ENCODE data around the gene LZTR1.

Gene LZTR1

DNA sequence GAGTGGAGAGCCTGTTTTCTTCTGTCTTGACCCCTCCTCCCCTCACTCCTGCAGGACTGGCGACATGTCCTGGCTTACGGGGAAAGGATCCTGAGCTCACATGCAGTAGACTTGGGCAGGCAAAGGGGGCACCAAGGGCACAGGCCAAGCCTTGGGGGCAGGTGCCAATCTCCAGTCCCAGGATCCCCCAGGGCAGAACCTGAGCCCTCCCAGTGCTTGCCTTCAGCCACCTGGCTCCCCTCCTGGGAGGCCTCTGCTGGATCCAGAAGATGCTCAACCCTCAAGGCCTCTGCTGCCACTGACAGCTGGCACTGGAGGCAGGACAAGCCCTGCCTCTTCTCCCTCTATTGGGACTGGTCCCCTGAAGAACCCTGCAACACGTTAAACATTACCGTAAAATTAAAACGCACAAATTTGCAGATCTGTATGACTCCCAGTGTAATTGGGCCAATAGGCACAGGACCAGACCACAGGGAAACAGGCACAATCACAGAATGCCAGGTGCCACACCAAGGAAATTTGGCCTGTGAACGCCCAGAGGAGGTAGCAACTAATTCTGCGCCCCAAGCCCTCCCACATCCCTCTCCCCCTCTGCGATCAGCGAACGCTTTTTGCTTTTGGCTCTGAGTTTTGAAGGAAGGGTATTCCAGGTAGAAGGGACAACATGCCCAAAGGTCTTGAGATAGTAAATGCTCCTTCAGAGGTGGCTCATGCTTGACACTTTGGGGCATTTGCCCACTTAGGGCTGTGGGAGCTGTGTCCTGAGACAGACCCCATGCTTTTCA is 967 bp upstream of the LZTR1 start:
- peak overlapping the region; percentile 93 to 97 for H3K27ac Mint-ChIP-seq
- H3K9me3 Mint-ChIP-seq = peaks cover 9 to 13% of the 10 kb centered on the region in 2 donors
- ATAC-seq (no peak), DNase-seq (no peak)
- peaks cover 55% of the 10 kb centered on the region for H3K4me1 Mint-ChIP-seq
- H3K27me3 Mint-ChIP-seq = no peaks in the 10 kb centered on the region
- peak overlapping the region; percentile 91 to 95 for H3K4me3 Mint-ChIP-seq

DNA sequence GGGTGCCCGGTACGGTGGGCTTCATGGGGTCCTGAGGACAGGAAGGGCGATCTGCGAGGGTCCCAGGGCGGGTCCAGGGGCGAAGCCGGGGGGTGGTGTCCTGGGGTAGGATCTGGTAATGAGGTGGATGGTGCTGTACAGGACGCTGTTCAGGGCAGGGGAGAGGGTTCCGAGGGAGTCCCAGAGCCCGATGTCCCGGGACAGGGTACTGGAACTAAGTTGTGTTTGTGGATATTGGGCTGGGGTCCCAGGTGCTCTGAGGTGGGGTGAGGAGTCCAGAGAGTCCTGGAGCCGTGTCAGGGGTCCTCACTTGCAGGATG is 426 bp downstream of the LZTR1 start:
- H3K27me3 Mint-ChIP-seq = no peaks in the 10 kb centered on the region
- peak overlapping the region; percentile 91 to 95 for H3K4me3 Mint-ChIP-seq
- peak; percentile 39 for ATAC-seq
- peaks cover 50% of the 10 kb centered on the region for H3K4me1 Mint-ChIP-seq
- peak overlapping the region; percentile 95 to 97 for H3K27ac Mint-ChIP-seq
- H3K9me3 Mint-ChIP-seq = peaks cover 9 to 13% of the 10 kb centered on the region in 2 donors
- DNase-seq = no peak

DNA sequence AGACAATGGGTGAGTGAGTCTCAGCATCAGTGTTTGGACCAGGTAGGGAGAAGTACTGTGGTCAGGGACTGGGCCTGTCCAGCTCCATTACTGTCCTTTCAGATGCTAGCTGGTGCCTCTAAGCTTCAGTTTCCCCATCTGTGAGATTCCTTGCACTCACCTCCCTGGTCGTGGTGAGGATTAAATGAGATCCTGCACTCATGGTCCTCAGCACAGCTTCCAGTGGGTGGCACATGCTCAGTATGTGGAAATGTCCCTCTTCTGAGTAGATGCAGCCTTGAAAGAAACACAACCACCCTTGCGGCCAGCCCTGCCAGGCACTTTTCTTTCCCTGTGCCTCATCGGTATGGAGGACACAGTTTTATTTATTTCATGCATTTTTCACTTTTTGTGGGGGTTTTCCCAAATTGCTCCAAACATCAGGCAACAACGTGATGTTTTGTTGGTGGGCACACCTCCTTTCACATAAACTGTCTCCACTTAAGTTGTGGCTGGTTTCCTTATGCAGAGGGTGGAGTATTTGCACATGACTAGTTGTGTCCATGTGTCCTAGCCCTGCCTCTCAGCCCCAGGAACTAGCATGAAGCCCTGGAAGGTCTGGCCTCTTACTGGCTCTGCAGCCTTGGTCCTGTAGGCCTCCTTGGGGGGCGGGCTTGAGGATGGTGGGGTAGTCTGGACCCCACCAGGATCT is 1.1 kb downstream of the LZTR1 start:
- ATAC-seq (no peak), DNase-seq (no peak)
- Mint-ChIP-seq H3K27ac (peak overlapping the region; percentile 5 to 95), H3K4me3 (peak overlapping the region; percentile 91 to 95), H3K4me1 (peaks cover 53% of the 10 kb centered on the region), H3K27me3 (no peaks in the 10 kb centered on the region), H3K9me3 (peaks cover 9 to 11% of the 10 kb centered on the region in 2 donors)

DNA sequence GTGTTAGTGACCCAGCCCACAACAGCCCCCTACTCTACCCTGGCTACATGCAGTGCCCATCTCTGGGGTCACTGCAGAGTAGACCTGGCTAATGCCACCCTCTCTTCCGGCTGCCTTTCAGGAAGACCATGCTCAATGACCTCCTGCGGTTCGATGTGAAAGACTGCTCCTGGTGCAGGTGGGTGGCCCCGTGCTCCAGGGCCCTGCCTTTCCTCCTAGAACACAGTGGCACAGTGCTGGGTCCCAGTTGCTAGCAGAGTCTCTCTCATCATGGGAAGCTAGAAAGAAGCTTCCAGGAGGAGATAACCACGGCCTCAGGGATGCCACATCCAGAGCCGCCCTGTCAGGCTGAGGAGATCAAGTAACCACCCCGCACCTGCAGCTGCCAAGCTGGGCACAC is 3.6 kb downstream of the LZTR1 start:
- DNase-seq = no peak
- H3K4me3 Mint-ChIP-seq = no peak overlapping the region
- no peak for ATAC-seq
- peaks cover 43% of the 10 kb centered on the region for H3K4me1 Mint-ChIP-seq
- no peak overlapping the region for H3K27ac Mint-ChIP-seq
- H3K27me3 Mint-ChIP-seq = no peaks in the 10 kb centered on the region
- H3K9me3 Mint-ChIP-seq = no peaks in the 10 kb centered on the region

GRCh38 chr22:20986365-20986764 is 4.3 kb downstream of the LZTR1 start:
- no peak for ATAC-seq
- no peak overlapping the region for H3K4me3 Mint-ChIP-seq
- H3K27ac Mint-ChIP-seq = peak overlapping the region in 1 of 2 donors; percentile 1
- no peaks in the 10 kb centered on the region for H3K27me3 Mint-ChIP-seq
- DNase-seq = no peak
- H3K9me3 Mint-ChIP-seq = no peaks in the 10 kb centered on the region
- peaks cover 36% of the 10 kb centered on the region for H3K4me1 Mint-ChIP-seq

DNA sequence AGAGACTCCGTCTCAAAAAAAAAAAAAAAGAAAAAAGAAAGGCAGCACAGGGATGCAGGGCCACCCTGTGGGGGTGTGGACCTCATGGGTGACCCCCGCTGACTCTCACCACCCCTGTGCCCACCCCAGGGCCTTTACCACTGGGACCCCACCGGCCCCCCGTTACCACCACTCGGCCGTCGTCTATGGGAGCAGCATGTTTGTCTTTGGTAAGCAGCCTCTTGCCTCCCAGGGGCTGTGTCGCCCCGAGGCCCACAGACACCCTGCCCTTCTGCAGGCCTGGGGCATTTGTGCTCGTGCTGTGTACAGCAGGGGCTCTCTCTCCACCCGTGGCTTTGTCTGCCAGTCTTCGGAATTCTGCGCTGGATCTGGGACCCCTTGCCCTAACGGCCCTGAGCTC is 5.3 kb downstream of the LZTR1 start:
- Mint-ChIP-seq H3K9me3 (no peaks in the 10 kb centered on the region), H3K4me3 (no peak overlapping the region), H3K4me1 (peaks cover 33% of the 10 kb centered on the region), H3K27ac (no peak overlapping the region), H3K27me3 (no peaks in the 10 kb centered on the region)
- no peak for ATAC-seq
- no peak for DNase-seq

DNA sequence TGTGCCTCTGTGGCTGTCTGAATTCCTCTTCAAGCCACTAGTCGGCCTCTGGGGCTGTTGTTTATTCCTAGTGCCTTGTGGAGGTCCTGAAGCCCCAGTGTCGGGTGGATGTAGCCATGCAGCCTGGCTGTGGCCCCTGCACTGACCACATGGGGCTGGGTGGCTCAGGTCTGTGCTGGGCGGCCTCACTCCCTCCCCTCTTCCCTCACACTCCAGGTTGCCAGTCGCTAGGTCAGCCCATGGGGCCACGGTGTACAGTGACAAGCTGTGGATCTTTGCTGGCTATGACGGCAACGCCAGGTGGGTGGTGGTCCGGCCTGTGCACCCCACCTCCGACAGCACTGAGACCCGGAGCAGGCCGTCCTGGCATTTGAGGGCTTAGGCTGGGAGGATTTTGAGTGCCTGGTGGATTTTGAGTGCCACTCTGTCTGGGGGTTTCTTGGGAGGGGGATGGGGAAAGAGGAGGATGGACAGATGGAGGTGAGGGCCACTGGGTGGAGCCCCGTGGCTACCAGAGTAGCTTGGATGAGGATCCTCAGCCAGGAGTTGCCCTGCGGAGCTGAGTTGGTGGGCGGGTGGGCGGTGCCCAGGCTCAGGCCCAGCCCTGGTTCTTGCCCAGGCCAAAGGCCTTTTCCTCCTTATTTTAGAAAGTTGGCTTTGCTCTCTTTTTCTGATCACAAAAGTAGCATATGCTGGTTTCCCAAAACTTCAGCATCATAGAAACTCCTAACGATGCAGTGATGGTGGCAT is 6.7 kb downstream of the LZTR1 start:
- no peak overlapping the region for H3K4me3 Mint-ChIP-seq
- peaks cover 19% of the 10 kb centered on the region for H3K4me1 Mint-ChIP-seq
- H3K27ac Mint-ChIP-seq = no peak overlapping the region
- ATAC-seq (no peak), DNase-seq (no peak)
- no peaks in the 10 kb centered on the region for H3K9me3 Mint-ChIP-seq
- H3K27me3 Mint-ChIP-seq = no peaks in the 10 kb centered on the region

- no peaks in the 10 kb centered on the region for H3K9me3 Mint-ChIP-seq
- DNase-seq (no peak), ATAC-seq (no peak)
- H3K27me3 Mint-ChIP-seq = no peaks in the 10 kb centered on the region
- H3K27ac Mint-ChIP-seq = no peak overlapping the region
- H3K4me1 Mint-ChIP-seq = peaks cover 14% of the 10 kb centered on the region
- H3K4me3 Mint-ChIP-seq = no peak overlapping the region
These were observed 7.4 kb downstream of the LZTR1 start for GRCh38 chr22:20989323-20990138.

GRCh38 chr22:20990184-20991180 is 8.4 kb downstream of the LZTR1 start:
- H3K9me3 Mint-ChIP-seq = no peaks in the 10 kb centered on the region
- H3K4me1 Mint-ChIP-seq = peaks cover 14% of the 10 kb centered on the region
- ATAC-seq (no peak), DNase-seq (no peak)
- H3K4me3 Mint-ChIP-seq = no peak overlapping the region
- peak overlapping the region in 1 of 2 donors; percentile 57 for H3K27ac Mint-ChIP-seq
- H3K27me3 Mint-ChIP-seq = no peaks in the 10 kb centered on the region

DNA sequence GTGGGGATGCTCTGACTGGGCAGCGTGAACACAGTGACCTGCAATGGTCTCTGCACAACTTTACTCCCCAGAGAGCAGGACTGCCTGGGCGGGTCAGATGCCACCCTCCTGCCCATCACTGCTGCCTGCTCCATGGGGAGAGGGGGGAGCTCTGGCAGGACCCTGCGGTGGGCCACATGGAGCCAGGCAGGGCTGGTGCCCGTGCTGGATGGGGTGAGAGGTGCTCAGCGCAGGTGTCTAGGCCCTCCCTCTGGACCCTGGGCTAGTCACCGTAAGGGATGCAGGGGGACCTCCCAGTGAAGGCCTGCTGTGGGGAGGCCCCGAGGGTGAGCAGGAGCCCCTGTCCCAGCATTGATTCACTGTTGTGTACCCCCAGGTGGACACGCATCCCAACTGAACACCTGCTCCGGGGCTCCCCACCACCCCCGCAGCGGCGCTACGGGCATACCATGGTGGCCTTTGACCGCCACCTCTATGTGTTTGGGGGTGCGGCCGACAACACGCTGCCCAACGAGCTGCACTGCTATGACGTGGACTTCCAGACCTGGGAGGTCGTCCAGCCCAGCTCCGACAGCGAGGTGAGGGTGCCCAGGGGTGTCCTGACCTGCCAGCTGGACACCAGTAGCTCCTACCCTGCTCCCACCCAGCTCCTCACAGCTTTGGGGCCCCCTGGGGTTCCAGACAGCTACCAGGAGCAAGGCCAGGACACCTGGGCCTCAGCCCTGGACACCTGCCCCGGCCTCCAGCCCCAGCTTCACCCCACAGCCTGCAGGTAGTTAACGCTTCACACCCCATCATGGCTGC is 9.4 kb downstream of the LZTR1 start:
- Mint-ChIP-seq H3K4me1 (peaks cover 14% of the 10 kb centered on the region), H3K27ac (peak overlapping the region in 1 of 2 donors; percentile 56), H3K4me3 (no peak overlapping the region), H3K27me3 (no peaks in the 10 kb centered on the region), H3K9me3 (no peaks in the 10 kb centered on the region)
- ATAC-seq (peak; percentile 13), DNase-seq (no peak)

GRCh38 chr22:20992056-20992442 is 10.0 kb downstream of the LZTR1 start:
- Mint-ChIP-seq H3K27me3 (no peaks in the 10 kb centered on the region), H3K4me3 (no peak overlapping the region), H3K9me3 (no peaks in the 10 kb centered on the region), H3K27ac (peak overlapping the region in 1 of 2 donors; percentile 56), H3K4me1 (peaks cover 14% of the 10 kb centered on the region)
- no peak for DNase-seq
- no peak for ATAC-seq

DNA sequence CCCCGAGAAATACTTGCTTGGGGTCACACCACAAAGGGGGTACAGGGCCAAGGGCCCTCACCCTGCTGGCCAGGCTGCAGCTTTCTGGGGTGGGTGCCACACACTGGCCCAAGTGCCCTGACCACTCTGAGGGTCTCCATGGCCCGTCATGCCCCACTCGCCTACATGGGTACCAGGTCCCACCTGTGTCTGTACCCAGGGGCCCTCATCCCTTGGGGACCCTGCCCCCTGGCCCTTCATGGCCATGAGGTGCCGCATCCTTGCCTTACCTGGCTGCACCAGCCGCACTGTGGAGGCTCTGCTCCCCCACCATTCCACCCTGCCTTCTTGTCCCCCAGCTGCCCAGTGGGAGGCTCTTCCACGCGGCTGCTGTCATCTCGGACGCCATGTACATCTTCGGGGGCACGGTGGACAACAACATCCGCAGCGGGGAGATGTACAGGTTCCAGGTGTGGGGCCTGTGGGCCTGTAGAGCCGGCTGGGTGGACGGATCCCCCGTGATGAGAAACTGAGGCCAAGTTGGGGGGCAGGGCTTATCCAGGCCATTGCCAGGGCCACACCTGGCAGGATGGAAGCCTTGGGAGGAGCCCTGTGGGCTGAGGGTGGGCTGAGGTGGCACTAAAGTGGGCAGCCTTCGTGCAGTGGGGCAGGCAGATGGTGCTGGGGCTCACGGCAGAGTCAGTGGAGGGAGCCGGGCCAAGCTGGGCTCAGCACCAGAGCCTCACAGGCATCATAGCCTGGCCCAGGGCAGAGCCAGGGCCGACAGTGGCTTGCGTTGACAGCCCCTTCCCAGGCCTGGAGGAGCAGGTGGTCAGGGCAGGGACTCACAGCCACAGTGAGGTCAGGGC is 10.6 kb downstream of the LZTR1 start:
- Mint-ChIP-seq H3K27me3 (no peaks in the 10 kb centered on the region), H3K27ac (peak overlapping the region in 1 of 2 donors; percentile 55), H3K4me1 (peaks cover 12% of the 10 kb centered on the region), H3K4me3 (no peak overlapping the region), H3K9me3 (no peaks in the 10 kb centered on the region)
- no peak for DNase-seq
- ATAC-seq = no peak
